MCF 10A (cell line): ENCODE data around the gene ASB12. TPM values are rescaled to one million over a fixed set of nuclear protein-coding genes. Genes with fewer than 3 reads are reported as not detected.
"Not testable (repeated sequence)": the region's sequence is repeated elsewhere in the genome, so short reads cannot be mapped to it uniquely, and the experiment has no call there.

Experiments used
- Bru-seq: library from RNA; stranded (reverse); fragments of 400-500 nt; gene quantifications from one replicate; lab custom pipeline; 2021; lab: Mats Ljungman, UMichigan
- BruChase-seq, 2 experiments: library from RNA; stranded (reverse); fragments of 400-500 nt; gene quantifications; one replicate each; lab custom pipeline; 2021; lab: Mats Ljungman, UMichigan
- BruUV-seq: library from RNA; stranded (reverse); fragments of 400-500 nt; replicated peaks from 2 replicates; lab custom pipeline; 2021; lab: Mats Ljungman, UMichigan
- CTCF ChIA-PET: fragments of 300-600 bp; sonication (Branson Sonifier 250); formaldehyde crosslinking; extraction: SDS; loops from one replicate; lab custom pipeline; 2021; ENCODE audit warnings: antibody characterized with exemption, inconsistent platforms; lab: Yijun Ruan, JAX
- POLR2A ChIA-PET: fragments of 300-600, 350-650 bp; sonication (Branson Sonifier 250); formaldehyde crosslinking; extraction: SDS; loops from one replicate; lab custom pipeline; 2020; ENCODE audit warnings: antibody characterized with exemption, inconsistent platforms; lab: Yijun Ruan, JAX
- DNase-seq: peaks from one replicate; pipeline ENCODE4 v3.0.0-alpha.2; 2018; ENCODE audit not compliant: unreplicated experiment
- H3K27ac Mint-ChIP-seq: one replicate; pipeline ENCODE4 v1.8.0; 2022; ENCODE audit warnings: mild to moderate bottlenecking, low read depth, mixed read lengths; ENCODE audit not compliant: unreplicated experiment
- H3K27me3 Mint-ChIP-seq: one replicate; pipeline ENCODE4 v1.8.0; 2022; ENCODE audit warnings: mixed read lengths; ENCODE audit not compliant: insufficient read depth, unreplicated experiment
- H3K36me3 Mint-ChIP-seq: one replicate; pipeline ENCODE4 v1.8.0; 2022; ENCODE audit warnings: mild to moderate bottlenecking, moderate library complexity, mixed read lengths; ENCODE audit not compliant: insufficient read depth, unreplicated experiment
- H3K4me1 Mint-ChIP-seq: one replicate; pipeline ENCODE4 v1.8.0; 2022; ENCODE audit warnings: mixed read lengths; ENCODE audit not compliant: insufficient read depth, unreplicated experiment
- H3K4me3 Mint-ChIP-seq: one replicate; pipeline ENCODE4 v1.8.0; 2022; ENCODE audit warnings: mild to moderate bottlenecking, moderate library complexity, mixed read lengths; ENCODE audit not compliant: unreplicated experiment
- H3K9me3 Mint-ChIP-seq: one replicate; pipeline ENCODE4 v1.8.0; 2022; ENCODE audit warnings: mixed read lengths; ENCODE audit not compliant: unreplicated experiment
- CTCF ChIP-seq: fragments of 200-600 bp; IDR thresholded peaks from one replicate; pipeline ENCODE4 v1.8.0; 2022; ENCODE audit warnings: antibody characterized with exemption, mild to moderate bottlenecking; ENCODE audit not compliant: unreplicated experiment
- intact Hi-C: fragments of 100-400 bp; cut with micrococcal nuclease; formaldehyde crosslinking; loops from 2 replicates; pipeline ENCODE4 v1.14.1; 2022
- long read RNA-seq: library from polyadenylated mRNA; stranded (forward); transcript quantifications from one replicate; pipeline ENCODE4 v2.0.0, GENCODE V29; 2022
- total RNA-seq: library from RNA; stranded (reverse); gene quantifications from 2 replicates; pipeline ENCODE4 v1.2.3, GENCODE V29; 2022

Gene ASB12
- total RNA-seq: not detected in 2 replicates
- Bru-seq, nascent RNA: not detected
- BruChase-seq, experiment 1, labeled RNA remaining after a 6-hour chase: not detected
- not detected for BruChase-seq, experiment 2, labeled RNA remaining after a 2-hour chase
- long read RNA-seq: 0 reads

- no peak within 1 kb of the TSS for H3K27ac Mint-ChIP-seq
- no TSS peak for BruUV-seq
- intact Hi-C loops: no loop called here
- ChIA-PET POLR2A (no interaction called here), CTCF (no interaction called here)
- DNase-seq: no peak
- H3K36me3 Mint-ChIP-seq: no peaks in the 10 kb centered on the region
- no peak for TF ChIP-seq CTCF
- H3K27me3 Mint-ChIP-seq: no peaks in the 10 kb centered on the region
- no peak within 1 kb of the TSS for H3K4me3 Mint-ChIP-seq
- peaks cover 16% of the 10 kb centered on the region for H3K9me3 Mint-ChIP-seq
- no peaks in the 10 kb centered on the region for H3K4me1 Mint-ChIP-seq
Observed at GRCh38 chrX:64230123-64230970, at the start of gene ASB12. Gene ASB12 (minus strand): TSS chrX:64230607. CDS start chrX:64225650, 4,957 bp downstream.

GRCh38 chrX:64265265-64265664, 34.9 kb upstream of the ASB12 start:
- TF ChIP-seq CTCF: no peak
- intact Hi-C loops: no loop called here
- POLR2A ChIA-PET: no interaction called here
- no peak for DNase-seq
- no TSS peak for BruUV-seq
- no peak overlapping the region for H3K4me3 Mint-ChIP-seq
- CTCF ChIA-PET: no interaction called here
- H3K36me3 Mint-ChIP-seq: no peaks in the 10 kb centered on the region
- no peaks in the 10 kb centered on the region for H3K4me1 Mint-ChIP-seq
- H3K27ac Mint-ChIP-seq: no peak overlapping the region
- H3K27me3 Mint-ChIP-seq: no peaks in the 10 kb centered on the region
- H3K9me3 Mint-ChIP-seq: peaks cover 16% of the 10 kb centered on the region

GRCh38 chrX:64229154-64229553, 1.3 kb downstream of the ASB12 start:
- no peak overlapping the region for H3K4me3 Mint-ChIP-seq
- H3K4me1 Mint-ChIP-seq: no peaks in the 10 kb centered on the region
- ChIA-PET POLR2A (no interaction called here), CTCF (no interaction called here)
- no peak overlapping the region for H3K27ac Mint-ChIP-seq
- DNase-seq: no peak
- no TSS peak for BruUV-seq
- no peaks in the 10 kb centered on the region for H3K27me3 Mint-ChIP-seq
- no peak for TF ChIP-seq CTCF
- H3K9me3 Mint-ChIP-seq: peaks cover 23% of the 10 kb centered on the region
- intact Hi-C loops: no loop called here
- H3K36me3 Mint-ChIP-seq: no peaks in the 10 kb centered on the region

GRCh38 chrX:64218023-64218422, 12.4 kb downstream of the ASB12 start:
- no TSS peak for BruUV-seq
- Mint-ChIP-seq H3K36me3 (no peaks in the 10 kb centered on the region), H3K27ac (no peak overlapping the region), H3K4me3 (no peak overlapping the region), H3K4me1 (no peaks in the 10 kb centered on the region), H3K27me3 (no peaks in the 10 kb centered on the region), H3K9me3 (peaks cover 15% of the 10 kb centered on the region)
- ChIA-PET POLR2A (no interaction called here), CTCF (no interaction called here)
- no peak for TF ChIP-seq CTCF
- intact Hi-C loops: no loop called here
- DNase-seq: no peak

GRCh38 chrX:64213989-64214388, 16.4 kb downstream of the ASB12 start:
- DNase-seq, H3K36me3 Mint-ChIP-seq, POLR2A ChIA-PET, H3K9me3 Mint-ChIP-seq, H3K27me3 Mint-ChIP-seq, BruUV-seq, H3K4me3 Mint-ChIP-seq, CTCF ChIA-PET, H3K4me1 Mint-ChIP-seq, intact Hi-C loops, H3K27ac Mint-ChIP-seq: not testable (repeated sequence)
